HepG2 (cell line): ENCODE measurements around the gene NUP214. TPM values are rescaled to one million over a fixed set of nuclear protein-coding genes. Genes with fewer than 3 reads are reported as not detected.

Experiments
- ATAC-seq: fragments of 200-7000 bp; cut with Tn5 transposase; 3 replicates; pipeline ENCODE4 v1.9.1; 2020; ENCODE audit warnings: mild to moderate bottlenecking, moderate library complexity
- BruUV-seq: library from RNA; stranded (reverse); fragments of 400-500 nt; replicated peaks from 2 replicates; lab custom pipeline; 2021; lab: Mats Ljungman, UMichigan
- CTCF ChIA-PET: fragments of 300-600 bp; formaldehyde crosslinking; extraction: SDS; loops from one replicate; lab custom pipeline; 2021; ENCODE audit warnings: low total read pairs, inconsistent platforms, low intra/inter-chr PET ratio; lab: Yijun Ruan, JAX
- POLR2A ChIA-PET: fragments of 350-600 bp; sonication (Branson Sonifier 250); formaldehyde crosslinking; loops from one replicate; lab custom pipeline; 2020; ENCODE audit warnings: antibody characterized with exemption, inconsistent platforms; lab: Yijun Ruan, JAX
- DNase-seq: peaks from one replicate; pipeline ENCODE4 v3.0.0-alpha.2; 2015; ENCODE audit warnings: low spot score
- FAIRE-seq: peaks from 3 replicates; lab custom pipeline; 2011; peaks lifted over from hg19 to GRCh38; lab: Jason Lieb, UNC
- H2AFZ ChIP-seq: one replicate; pipeline ENCODE4 v1.6.1; 2011; ENCODE audit warnings: low read length, inconsistent platforms
- H3K27ac ChIP-seq: fragments of 300-600 bp; 3 replicates; pipeline ENCODE4 v1.8.0; 2011; ENCODE audit warnings: mixed run types, mild to moderate bottlenecking, mixed read lengths, low read length, inconsistent platforms; ENCODE audit not compliant: insufficient read depth; ENCODE audit errors: extremely low read length
- H3K27me3 ChIP-seq, 2 experiments: fragments of 200-600 bp in 1 of 2; 2 replicates in 1 of 2; 3 replicates in 1 of 2; pipeline versions ENCODE4 v1.6.0 to v1.8.0; 2011; ENCODE audit warnings: low read length in 2 of 2, mild to moderate bottlenecking in 2 of 2, moderate library complexity in 2 of 2, inconsistent platforms in 1 of 2; ENCODE audit not compliant: insufficient read depth in 2 of 2, control insufficient read depth in 1 of 2
- H3K36me3 ChIP-seq, 2 experiments: fragments of 200-600 bp in 1 of 2; replicated peaks in 1 of 2; 2 replicates in 1 of 2; 3 replicates in 1 of 2; pipeline versions ENCODE4 v1.5.1 to v1.8.0; 2011; ENCODE audit warnings: low read length in 2 of 2, inconsistent platforms in 1 of 2; ENCODE audit not compliant: insufficient read depth in 2 of 2, control insufficient read depth in 1 of 2
- H3K4me1 ChIP-seq: 2 replicates; pipeline ENCODE4 v1.5.1; 2012; ENCODE audit warnings: low read length, inconsistent platforms; ENCODE audit not compliant: insufficient read depth
- H3K4me2 ChIP-seq: 2 replicates; pipeline ENCODE4 v1.6.0; 2011; ENCODE audit warnings: low read depth, low read length, inconsistent platforms
- H3K4me3 ChIP-seq, 3 experiments: fragments of 200-600 bp in 1 of 3; sonication (generic), shearing (Covaris generic) in 1 of 3; replicated peaks in 1 of 3; 2 replicates each; pipeline ENCODE4 v1.5.1; 2011 to 2016; ENCODE audit warnings: low read length in 3 of 3, inconsistent platforms in 2 of 3, low read depth in 2 of 3, mild to moderate bottlenecking in 2 of 3, control low read depth in 1 of 3, mixed read lengths in 1 of 3; ENCODE audit not compliant: insufficient read depth in 1 of 3
- H3K79me2 ChIP-seq: one replicate; pipeline ENCODE4 v1.6.1; 2011; ENCODE audit warnings: low read length, inconsistent platforms; ENCODE audit not compliant: insufficient read depth
- H3K9ac ChIP-seq: 2 replicates; pipeline ENCODE4 v1.6.0; 2011; ENCODE audit warnings: mild to moderate bottlenecking, low read depth, low read length, inconsistent platforms; ENCODE audit not compliant: insufficient read depth
- H3K9me3 ChIP-seq: 2 replicates; pipeline ENCODE4 v1.5.1; 2012; ENCODE audit warnings: mild to moderate bottlenecking, low read length
- H4K20me1 ChIP-seq: 2 replicates; pipeline ENCODE4 v1.6.0; 2011; ENCODE audit warnings: inconsistent platforms, mild to moderate bottlenecking, low read length, moderate library complexity; ENCODE audit not compliant: insufficient read depth
- ISL2 ChIP-seq: sonication (generic); formaldehyde crosslinking; IDR thresholded peaks from 2 replicates; pipeline ENCODE4 v1.5.0; 2020; ENCODE audit warnings: missing genetic modification reagents
- MTA1 ChIP-seq: sonication (generic); formaldehyde crosslinking; IDR thresholded peaks from 2 replicates; pipeline ENCODE4 v1.4.0; 2020; ENCODE audit warnings: missing genetic modification reagents, mild to moderate bottlenecking, borderline replicate concordance
- SALL1 ChIP-seq: sonication (generic); formaldehyde crosslinking; IDR thresholded peaks from 2 replicates; pipeline ENCODE4 v1.8.0; 2022; ENCODE audit warnings: mild to moderate bottlenecking, missing genetic modification reagents
- WGBS: methylation state at CpG from one replicate; pipeline ENCODE4 v1.1.6; 2017; ENCODE audit warnings: low lambda C conversion rate; 5-methylcytosine and 5-hydroxymethylcytosine counted together
- in situ Hi-C: cut with HindIII; loops from 2 replicates; pipeline ENCODE4 v1.10.0; 2017; ENCODE audit warnings: low pct_unique_long_range_greater_than_20kb; ENCODE audit not compliant: extremely low pct_ligation_motif_present
- intact Hi-C: fragments of 100-400 bp; cut with micrococcal nuclease; formaldehyde crosslinking; loops from one replicate; pipeline ENCODE4 v1.10.0; 2022; ENCODE audit not compliant: unreplicated experiment
- polyA plus RNA-seq, 8 experiments: library from polyadenylated mRNA; depleted of rRNA in 3 of 8; stranded (reverse) in 7 of 8; unstranded in 1 of 8; fragments of >200 nt; fragmentation: Illumina TruSeq in 4 of 8; extraction: Trizol in 4 of 8; gene quantifications; 2 replicates each; pipeline versions ENCODE4 v1.2.1 to v1.2.3, GENCODE V29; 2011 to 2016; ENCODE audit warnings: low read depth in 4 of 8, missing spikeins in 1 of 8, mixed read lengths in 1 of 8; ENCODE audit not compliant: insufficient read depth in 1 of 8
- total RNA-seq, 5 experiments: library from RNA; depleted of rRNA; stranded (reverse); fragments of >200 nt; fragmentation: Illumina TruSeq; extraction: Trizol; gene quantifications; 2 replicates each; pipeline ENCODE4 v1.2.3, GENCODE V29; 2016; ENCODE audit warnings: low read depth in 1 of 5
- TF ChIP-seq, protein P1 (sequence below): sonication (generic); formaldehyde crosslinking; IDR thresholded peaks from 2 replicates; pipeline ENCODE4 v1.4.0; 2020; ENCODE audit warnings: missing genetic modification reagents, borderline replicate concordance
- TF ChIP-seq, protein P2 (sequence below): sonication (generic); formaldehyde crosslinking; IDR thresholded peaks from 2 replicates; pipeline ENCODE4 v1.4.0; 2020; ENCODE audit warnings: mild to moderate bottlenecking, missing genetic modification reagents

The NUP214 gene
- total and polyA plus RNA-seq, 2 of the 13 experiments (the other 11 are each of a cell fraction or from before 2014, with no cell fraction given): 8.4 to 16.0 TPM

DNA sequence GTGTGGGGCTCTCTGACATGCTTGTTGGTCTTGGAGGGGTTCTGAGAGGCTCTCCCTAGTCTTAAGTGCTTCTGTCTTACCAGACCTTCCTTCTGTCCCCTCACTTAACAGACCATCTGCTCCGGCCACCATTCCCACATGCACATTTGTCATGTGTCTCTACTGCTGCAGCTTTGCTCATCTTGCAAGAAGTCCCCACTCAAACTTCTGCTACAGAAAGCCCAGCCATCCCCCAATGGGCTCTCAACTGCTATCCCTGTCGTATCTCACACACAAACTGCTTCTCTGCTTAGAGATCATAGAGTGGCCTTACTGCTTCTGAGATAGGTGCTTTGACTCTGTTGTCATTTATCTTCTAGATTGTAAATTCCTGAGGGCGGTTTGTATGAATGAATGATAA, 69.4 kb downstream of the NUP214 start:
- no peaks in the 10 kb centered on the region for H3K27me3 ChIP-seq
- DNase-seq (no peak), FAIRE-seq (no peak), ATAC-seq (no peak)
- 99% methylated on average over 3 of the region's 3 CpGs for WGBS
- no peaks in the 10 kb centered on the region for H3K4me1 ChIP-seq
- ChIA-PET CTCF (no interaction called here), POLR2A (no interaction called here)
- H4K20me1 ChIP-seq: no peaks in the 10 kb centered on the region
- no peaks in the 10 kb centered on the region for H3K9me3 ChIP-seq
- no peak overlapping the region for H3K4me3 ChIP-seq
- H3K9ac ChIP-seq: no peak overlapping the region
- no peak overlapping the region for H3K27ac ChIP-seq
- in situ Hi-C loops: no loop called here
- H2AFZ ChIP-seq: no peak overlapping the region
- H3K79me2 ChIP-seq: no peaks in the 10 kb centered on the region
- H3K36me3 ChIP-seq: peaks cover 23 to 82% of the 10 kb centered on the region in 2 experiments
- no peak overlapping the region for H3K4me2 ChIP-seq
- intact Hi-C loops: no loop called here
- TF ChIP-seq MTA1 (CRISPR knock-in tag): no peak
- TF ChIP-seq, protein P1, sequence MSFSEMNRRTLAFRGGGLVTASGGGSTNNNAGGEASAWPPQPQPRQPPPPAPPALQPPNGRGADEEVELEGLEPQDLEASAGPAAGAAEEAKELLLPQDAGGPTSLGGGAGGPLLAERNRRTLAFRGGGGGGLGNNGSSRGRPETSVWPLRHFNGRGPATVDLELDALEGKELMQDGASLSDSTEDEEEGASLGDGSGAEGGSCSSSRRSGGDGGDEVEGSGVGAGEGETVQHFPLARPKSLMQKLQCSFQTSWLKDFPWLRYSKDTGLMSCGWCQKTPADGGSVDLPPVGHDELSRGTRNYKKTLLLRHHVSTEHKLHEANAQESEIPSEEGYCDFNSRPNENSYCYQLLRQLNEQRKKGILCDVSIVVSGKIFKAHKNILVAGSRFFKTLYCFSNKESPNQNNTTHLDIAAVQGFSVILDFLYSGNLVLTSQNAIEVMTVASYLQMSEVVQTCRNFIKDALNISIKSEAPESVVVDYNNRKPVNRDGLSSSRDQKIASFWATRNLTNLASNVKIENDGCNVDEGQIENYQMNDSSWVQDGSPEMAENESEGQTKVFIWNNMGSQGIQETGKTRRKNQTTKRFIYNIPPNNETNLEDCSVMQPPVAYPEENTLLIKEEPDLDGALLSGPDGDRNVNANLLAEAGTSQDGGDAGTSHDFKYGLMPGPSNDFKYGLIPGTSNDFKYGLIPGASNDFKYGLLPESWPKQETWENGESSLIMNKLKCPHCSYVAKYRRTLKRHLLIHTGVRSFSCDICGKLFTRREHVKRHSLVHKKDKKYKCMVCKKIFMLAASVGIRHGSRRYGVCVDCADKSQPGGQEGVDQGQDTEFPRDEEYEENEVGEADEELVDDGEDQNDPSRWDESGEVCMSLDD (CRISPR knock-in tag): no peak
- no peak for TF ChIP-seq ISL2 (CRISPR knock-in tag)
- TF ChIP-seq, protein P2, sequence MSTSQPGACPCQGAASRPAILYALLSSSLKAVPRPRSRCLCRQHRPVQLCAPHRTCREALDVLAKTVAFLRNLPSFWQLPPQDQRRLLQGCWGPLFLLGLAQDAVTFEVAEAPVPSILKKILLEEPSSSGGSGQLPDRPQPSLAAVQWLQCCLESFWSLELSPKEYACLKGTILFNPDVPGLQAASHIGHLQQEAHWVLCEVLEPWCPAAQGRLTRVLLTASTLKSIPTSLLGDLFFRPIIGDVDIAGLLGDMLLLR (CRISPR knock-in tag): no peak
- no peak for TF ChIP-seq SALL1 (CRISPR knock-in tag)
- no TSS peak for BruUV-seq
